H1 (cell line): ENCODE data around the gene ASIC1. TPM values are rescaled to one million over a fixed set of nuclear protein-coding genes. Genes with fewer than 3 reads are reported as not detected.

Experiments used
- CTCF ChIA-PET: fragments of 300-600 bp; sonication (Branson Sonifier 250); formaldehyde crosslinking; loops from one replicate; lab custom pipeline; 2021; ENCODE audit not compliant: partially characterized antibody; lab: Charles Lee
- POLR2A ChIA-PET: fragments of 300-600 bp; sonication (Branson Sonifier 250); formaldehyde crosslinking; loops from one replicate; lab custom pipeline; 2021; ENCODE audit warnings: inconsistent platforms; ENCODE audit not compliant: partially characterized antibody; lab: Charles Lee
- DNase-seq, 2 experiments: peaks; one replicate each; pipeline versions ENCODE4 v3.0.0 to v3.0.0-alpha.2; 2010 to 2022; ENCODE audit warnings: low spot score in 2 of 2, low read depth in 1 of 2, mixed read lengths in 1 of 2
- FAIRE-seq: peaks from 2 replicates; lab custom pipeline; 2011; peaks lifted over from hg19 to GRCh38; lab: Jason Lieb, UNC
- H2AFZ ChIP-seq: 2 replicates; pipeline ENCODE4 v1.8.1; 2012; ENCODE audit warnings: low read length, inconsistent platforms
- H2AK5ac ChIP-seq: 2 replicates; pipeline ENCODE4 v1.6.1; 2013; ENCODE audit warnings: low read depth, low read length
- H2BK120ac ChIP-seq: replicated peaks from 2 replicates; pipeline ENCODE3; 2013; ENCODE audit warnings: low read depth, low read length, inconsistent platforms
- H2BK12ac ChIP-seq: 2 replicates; pipeline ENCODE4 v1.6.1; 2013; ENCODE audit warnings: low read depth, low read length
- H2BK15ac ChIP-seq: 2 replicates; pipeline ENCODE4 v1.6.1; 2013; ENCODE audit warnings: low read length
- H2BK20ac ChIP-seq: 2 replicates; pipeline ENCODE4 v1.6.1; 2013; ENCODE audit warnings: low read length
- H2BK5ac ChIP-seq: 2 replicates; pipeline ENCODE4 v1.6.1; 2013; ENCODE audit warnings: low read depth, low read length
- H3K14ac ChIP-seq: 2 replicates; pipeline ENCODE4 v1.6.1; 2013; ENCODE audit warnings: inconsistent platforms; ENCODE audit not compliant: insufficient read length
- H3K18ac ChIP-seq: 2 replicates; pipeline ENCODE4 v1.6.1; 2013; ENCODE audit warnings: low read length; ENCODE audit errors: extremely low read depth
- H3K23ac ChIP-seq: 2 replicates; pipeline ENCODE4 v1.6.1; 2013; ENCODE audit warnings: inconsistent platforms; ENCODE audit not compliant: insufficient read length
- H3K23me2 ChIP-seq: 2 replicates; pipeline ENCODE4 v1.6.1; 2013; ENCODE audit warnings: low read depth, low read length
- H3K27ac ChIP-seq: 2 replicates; pipeline ENCODE4 v1.6.1; 2011; ENCODE audit warnings: low read depth, low read length, inconsistent platforms
- H3K27me3 ChIP-seq, 4 experiments: replicated peaks in 1 of 4; 1 replicate in 1 of 4; 2 replicates in 3 of 4; pipeline versions ENCODE4 v1.6.1 to v1.8.1; 2011 to 2013; ENCODE audit warnings: low read length in 3 of 4, mild to moderate bottlenecking in 3 of 4, inconsistent platforms in 2 of 4, mixed read lengths in 2 of 4, moderate library complexity in 1 of 4; ENCODE audit not compliant: control insufficient read depth in 3 of 4, insufficient read depth in 3 of 4; ENCODE audit errors: extremely low read depth in 1 of 4
- H3K36me3 ChIP-seq, 4 experiments: 2 replicates each; pipeline versions ENCODE4 v1.6.1 to v1.8.1; 2011 to 2013; ENCODE audit warnings: mild to moderate bottlenecking in 4 of 4, low read length in 3 of 4, moderate library complexity in 2 of 4, control low read depth in 1 of 4, inconsistent platforms in 1 of 4; ENCODE audit not compliant: insufficient read depth in 4 of 4, control insufficient read depth in 2 of 4
- H3K4ac ChIP-seq: replicated peaks from 2 replicates; pipeline ENCODE3; 2013; ENCODE audit warnings: low read length, low read depth, mixed read lengths, inconsistent platforms; ENCODE audit not compliant: insufficient read length
- H3K4me1 ChIP-seq, 4 experiments: replicated peaks in 1 of 4; 1 replicate in 1 of 4; 2 replicates in 3 of 4; pipeline versions ENCODE4 v1.6.1 to v1.8.1; 2011 to 2013; ENCODE audit warnings: low read length in 3 of 4, inconsistent platforms in 2 of 4, mixed read lengths in 1 of 4; ENCODE audit not compliant: insufficient read depth in 4 of 4, control insufficient read depth in 3 of 4
- H3K4me2 ChIP-seq, 2 experiments: 2 replicates each; pipeline versions ENCODE4 v1.6.1 to v1.8.1; 2011 to 2013; ENCODE audit warnings: low read depth in 2 of 2, low read length in 2 of 2, control low read depth in 1 of 2, inconsistent platforms in 1 of 2, mild to moderate bottlenecking in 1 of 2; ENCODE audit not compliant: insufficient read depth in 1 of 2
- H3K4me3 ChIP-seq, 4 experiments: fragments of 200-600, 300-600 bp in 1 of 4; sonication (generic), shearing (Covaris generic), sonication (Bioruptor Twin) in 1 of 4; 2 replicates each; pipeline versions ENCODE4 v1.5.1 to v1.8.1; 2011 to 2016; ENCODE audit warnings: low read length in 4 of 4, low read depth in 3 of 4, control low read depth in 2 of 4, inconsistent platforms in 2 of 4, mild to moderate bottlenecking in 2 of 4, mixed read lengths in 1 of 4, moderate library complexity in 1 of 4; ENCODE audit not compliant: insufficient read depth in 2 of 4; ENCODE audit errors: extremely low read depth in 1 of 4
- H3K56ac ChIP-seq: replicated peaks from 2 replicates; pipeline ENCODE3; 2013; ENCODE audit warnings: low read depth, mild to moderate bottlenecking, mixed read lengths, low read length, inconsistent platforms; ENCODE audit not compliant: insufficient read length
- H3K79me1 ChIP-seq: 2 replicates; pipeline ENCODE4 v1.6.1; 2013; ENCODE audit warnings: low read depth, low read length, control low read depth
- H3K79me2 ChIP-seq, 2 experiments: 2 replicates each; pipeline versions ENCODE4 v1.6.1 to v1.8.1; 2012 to 2013; ENCODE audit warnings: low read length in 2 of 2, mild to moderate bottlenecking in 2 of 2, inconsistent platforms in 1 of 2; ENCODE audit not compliant: insufficient read depth in 2 of 2, control insufficient read depth in 1 of 2
- H3K9ac ChIP-seq, 4 experiments: replicated peaks in 1 of 4; 1 replicate in 1 of 4; 2 replicates in 3 of 4; pipeline versions ENCODE4 v1.6.1 to v1.8.1; 2011 to 2013; ENCODE audit warnings: low read depth in 3 of 4, low read length in 3 of 4, control low read depth in 2 of 4, mild to moderate bottlenecking in 2 of 4, moderate library complexity in 2 of 4, inconsistent platforms in 1 of 4; ENCODE audit errors: extremely low read depth in 1 of 4
- H3K9me3 ChIP-seq, 2 experiments: 2 replicates each; pipeline versions ENCODE4 v1.6.1 to v1.8.1; 2012 to 2013; ENCODE audit warnings: mild to moderate bottlenecking in 2 of 2, moderate library complexity in 2 of 2, control low read depth in 1 of 2, inconsistent platforms in 1 of 2, low read depth in 1 of 2, low read length in 1 of 2, mixed read lengths in 1 of 2; ENCODE audit not compliant: insufficient read depth in 2 of 2
- H4K20me1 ChIP-seq, 2 experiments: replicated peaks in 1 of 2; 2 replicates each; pipeline versions ENCODE3 to v1.8.1; 2011 to 2013; ENCODE audit warnings: inconsistent platforms in 2 of 2, low read length in 2 of 2, mild to moderate bottlenecking in 1 of 2; ENCODE audit not compliant: insufficient read depth in 2 of 2, control insufficient read depth in 1 of 2
- H4K5ac ChIP-seq: 2 replicates; pipeline ENCODE4 v1.6.1; 2013; ENCODE audit warnings: low read length, low read depth, mixed read lengths, inconsistent platforms; ENCODE audit not compliant: insufficient read length
- H4K8ac ChIP-seq: 2 replicates; pipeline ENCODE4 v1.8.0; 2013; ENCODE audit warnings: mild to moderate bottlenecking, moderate library complexity, low read length, inconsistent platforms; ENCODE audit not compliant: insufficient read depth; ENCODE audit errors: extremely low read depth
- H4K91ac ChIP-seq: replicated peaks from 2 replicates; pipeline ENCODE3; 2013; ENCODE audit warnings: low read length, mixed read lengths, inconsistent platforms; ENCODE audit not compliant: insufficient read length
- WGBS, 2 experiments: shearing (Covaris generic) in 1 of 2; methylation state at CpG; one replicate each; pipeline versions ENCODE4 v1.1.6 to v1.1.7; 2013 to 2015; ENCODE audit warnings: low lambda C conversion rate in 2 of 2, mixed read lengths in 2 of 2, inconsistent platforms in 1 of 2, low coverage in 1 of 2, missing lambda C conversion rate in 1 of 2; ENCODE audit not compliant: insufficient replicate concordance in 2 of 2, insufficient coverage in 1 of 2, insufficient read length in 1 of 2; ENCODE audit errors: extremely low coverage in 1 of 2, missing lambda C conversion rate in 1 of 2; 5-methylcytosine and 5-hydroxymethylcytosine counted together
- polyA plus RNA-seq, 7 experiments: library from polyadenylated mRNA; depleted of rRNA in 3 of 7; stranded (reverse) in 5 of 7; unstranded in 2 of 7; fragments of >200 nt in 5 of 7; fragments of 200-250 nt in 2 of 7; gene quantifications; 1 replicate in 5 of 7; 2 replicates in 1 of 7; 4 replicates in 1 of 7; pipeline versions ENCODE4 v1.2.1 to v1.2.3, GENCODE V29; 2011 to 2013; ENCODE audit warnings: missing spikeins in 2 of 7, mixed read lengths in 2 of 7
- total RNA-seq: library from RNA; stranded (reverse); fragmentation: NEBNext Ultra II Directional; extraction: Animal tissue kit (Norgen Biotek cat#: 25700); gene quantifications from 2 replicates; pipeline ENCODE4 v1.2.1, GENCODE V29; 2021
- TF ChIP-seq, protein P1 (sequence below): IDR thresholded peaks from 2 replicates; pipeline ENCODE4 v1.6.1; 2012; ENCODE audit warnings: inconsistent platforms

ASIC1 gene
- total and polyA plus RNA-seq, 2 of the 8 experiments (the other 6 are each of a cell fraction or from before 2014, with no cell fraction given), result 2.4 to 4.4 TPM

DNA sequence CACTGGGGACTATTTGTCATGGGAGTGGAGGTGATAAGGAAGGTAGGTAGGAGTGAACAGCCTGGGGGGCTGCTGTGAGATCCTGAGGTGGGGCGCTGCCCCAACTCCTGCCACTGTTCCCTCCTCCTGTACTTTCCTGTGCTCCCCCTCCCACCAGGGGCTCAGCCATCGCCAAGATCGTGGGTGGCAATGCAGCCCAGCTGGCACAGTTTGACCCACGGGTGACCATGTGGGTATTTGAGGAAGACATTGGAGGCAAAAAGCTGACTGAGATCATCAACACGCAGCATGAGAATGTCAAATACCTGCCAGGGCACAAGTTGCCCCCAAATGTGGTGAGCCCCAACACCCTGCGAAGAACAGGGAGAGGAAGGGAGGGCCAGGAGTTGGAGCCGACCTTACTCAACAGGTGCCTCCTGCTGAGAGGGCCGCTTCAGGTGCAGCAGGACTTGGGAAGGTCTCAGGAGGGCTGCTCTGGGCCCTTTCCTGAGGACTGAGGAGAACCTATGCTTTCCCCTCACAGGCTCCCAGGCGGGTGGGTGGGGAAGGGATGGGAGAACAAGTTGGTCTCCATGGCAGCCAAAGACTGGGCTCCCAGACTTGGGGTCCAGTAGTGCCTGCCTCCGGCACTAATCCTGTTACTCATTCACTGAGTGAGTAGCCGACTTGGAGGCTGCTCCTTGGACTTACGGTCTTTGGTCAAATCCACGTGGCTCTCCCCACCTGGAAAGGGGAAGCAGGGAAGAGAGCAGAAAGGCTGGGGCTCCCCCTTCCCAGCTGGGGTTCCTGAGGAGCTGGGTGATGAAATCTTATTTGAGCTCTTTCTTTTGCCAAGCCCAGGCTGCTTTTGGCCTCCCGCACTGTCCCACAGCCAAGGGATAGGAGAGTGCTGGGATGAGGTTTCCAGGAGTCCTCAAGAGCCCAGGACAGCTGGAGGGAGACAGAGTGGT lies 47.3 kb downstream of the ASIC1 start:
- H3K27me3 ChIP-seq, result no peaks in the 10 kb centered on the region
- CTCF ChIA-PET, result interaction anchor here (0.6 to 32.9 kb wide), 10 partner anchors 7 to 581 kb away, joined by 3 to 625 read pairs (median 4); partner anchors contain the start of genes CERS5, COX14 and SMARCD1
- no peaks in the 10 kb centered on the region for H3K79me2 ChIP-seq
- no peaks in the 10 kb centered on the region for H3K9me3 ChIP-seq
- no peak overlapping the region for H2BK5ac ChIP-seq
- 0 out of 2 replicates have a peak overlapping the region, but pooled peaks have one; percentile 19 for H2BK15ac ChIP-seq
- no peak overlapping the region for H2BK12ac ChIP-seq
- no peak overlapping the region for H3K27ac ChIP-seq
- no peak overlapping the region for H3K9ac ChIP-seq
- peaks cover 1 to 12% (median 4%) of the 10 kb centered on the region in 4 experiments; a peak in 6 of 8 replicates for H3K36me3 ChIP-seq
- no peaks in the 10 kb centered on the region for H3K23me2 ChIP-seq
- POLR2A ChIA-PET, result interaction anchor here (0.7 to 27.1 kb wide), 7 partner anchors 4 to 85 kb away, joined by 3 to 457 read pairs (median 4); partner anchors contain the start of genes COX14, GPD1 and SMARCD1
- H4K5ac ChIP-seq, result no peak overlapping the region
- H3K4ac ChIP-seq, result no peak overlapping the region
- no peak overlapping the region for H3K4me2 ChIP-seq
- peaks cover 0 to 4% of the 10 kb centered on the region in 2 experiments for H4K20me1 ChIP-seq
- H3K79me1 ChIP-seq, result no peaks in the 10 kb centered on the region
- no peak overlapping the region for H2AFZ ChIP-seq
- H2AK5ac ChIP-seq, result no peak overlapping the region
- no peak overlapping the region for H2BK120ac ChIP-seq
- H3K4me3 ChIP-seq, result no peak overlapping the region
- no peak overlapping the region for H3K14ac ChIP-seq
- H3K18ac ChIP-seq, result no peak overlapping the region
- DNase-seq, result no peak
- no peak overlapping the region for H4K91ac ChIP-seq
- TF ChIP-seq, protein P1, sequence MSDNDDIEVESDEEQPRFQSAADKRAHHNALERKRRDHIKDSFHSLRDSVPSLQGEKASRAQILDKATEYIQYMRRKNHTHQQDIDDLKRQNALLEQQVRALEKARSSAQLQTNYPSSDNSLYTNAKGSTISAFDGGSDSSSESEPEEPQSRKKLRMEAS, result no peak
- TF ChIP-seq, all 59 proteins: peak for 0
- FAIRE-seq, result no peak
- Histone ChIP-seq H3K56ac (no peak overlapping the region), H2BK20ac (no peak overlapping the region), H3K4me1 (peaks cover 2 to 9% (median 6%) of the 10 kb centered on the region in 4 experiments; a peak in 5 of 7 replicates), H3K23ac (no peak overlapping the region), H4K8ac (0 out of 2 replicates have a peak overlapping the region, but pooled peaks have one; percentile 7)
- WGBS, 2 experiments, result 82% methylated on average over 14 of the region's 14 CpGs; no CpG with 5 or more reads in 1 of the 2 experiments
